ENCODE data around the gene MACROD1.

MACROD1 gene

DNA sequence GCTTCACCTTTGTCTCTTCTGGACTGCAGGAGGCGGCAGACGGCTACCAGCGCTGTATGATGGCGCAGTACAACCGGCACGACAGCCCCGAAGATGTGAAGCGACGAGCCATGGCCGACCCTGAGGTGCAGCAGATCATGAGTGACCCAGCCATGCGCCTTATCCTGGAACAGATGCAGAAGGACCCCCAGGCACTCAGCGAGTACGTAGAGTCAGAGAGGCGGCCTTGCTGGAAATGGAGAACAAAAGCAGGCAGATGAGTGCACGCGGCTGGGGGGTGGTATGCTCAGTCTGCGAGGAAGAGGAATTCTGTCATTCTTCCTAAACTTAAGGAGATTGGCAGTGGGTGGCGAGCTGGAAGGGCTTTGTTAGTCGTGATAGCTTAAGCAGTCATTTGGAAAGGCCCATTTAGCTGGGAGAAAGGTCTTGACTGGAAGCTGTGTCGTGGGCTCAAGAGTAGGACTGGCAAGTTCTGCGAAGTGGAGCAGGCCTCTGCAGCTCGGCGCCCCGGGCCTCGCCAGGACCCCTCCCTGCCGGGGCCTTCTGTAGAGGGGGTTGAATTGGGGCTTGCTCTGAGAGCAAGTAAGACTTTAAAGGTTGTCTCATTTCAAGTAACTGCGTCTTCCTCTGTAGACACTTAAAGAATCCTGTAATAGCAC is 37.6 kb upstream of the MACROD1 start:
- H3K4me3 Mint-ChIP-seq = no peak overlapping the region
- TF ChIP-seq, protein P1, sequence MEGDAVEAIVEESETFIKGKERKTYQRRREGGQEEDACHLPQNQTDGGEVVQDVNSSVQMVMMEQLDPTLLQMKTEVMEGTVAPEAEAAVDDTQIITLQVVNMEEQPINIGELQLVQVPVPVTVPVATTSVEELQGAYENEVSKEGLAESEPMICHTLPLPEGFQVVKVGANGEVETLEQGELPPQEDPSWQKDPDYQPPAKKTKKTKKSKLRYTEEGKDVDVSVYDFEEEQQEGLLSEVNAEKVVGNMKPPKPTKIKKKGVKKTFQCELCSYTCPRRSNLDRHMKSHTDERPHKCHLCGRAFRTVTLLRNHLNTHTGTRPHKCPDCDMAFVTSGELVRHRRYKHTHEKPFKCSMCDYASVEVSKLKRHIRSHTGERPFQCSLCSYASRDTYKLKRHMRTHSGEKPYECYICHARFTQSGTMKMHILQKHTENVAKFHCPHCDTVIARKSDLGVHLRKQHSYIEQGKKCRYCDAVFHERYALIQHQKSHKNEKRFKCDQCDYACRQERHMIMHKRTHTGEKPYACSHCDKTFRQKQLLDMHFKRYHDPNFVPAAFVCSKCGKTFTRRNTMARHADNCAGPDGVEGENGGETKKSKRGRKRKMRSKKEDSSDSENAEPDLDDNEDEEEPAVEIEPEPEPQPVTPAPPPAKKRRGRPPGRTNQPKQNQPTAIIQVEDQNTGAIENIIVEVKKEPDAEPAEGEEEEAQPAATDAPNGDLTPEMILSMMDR (IDR thresholded peaks at IDR 0.05; ENCODE audit: unreplicated experiment in 3 of 3) = no peak
- H3K4me1 Mint-ChIP-seq = peaks cover 24% of the 10 kb centered on the region
- peak overlapping the region; percentile 83 to 87 (median 84) for H3K27ac Mint-ChIP-seq
- H3K9me3 Mint-ChIP-seq = no peaks in the 10 kb centered on the region
- H3K36me3 Mint-ChIP-seq (ENCODE audit: low read depth) = peaks cover 45% of the 10 kb centered on the region
- H3K27me3 Mint-ChIP-seq (ENCODE audit: low read depth) = no peaks in the 10 kb centered on the region

DNA sequence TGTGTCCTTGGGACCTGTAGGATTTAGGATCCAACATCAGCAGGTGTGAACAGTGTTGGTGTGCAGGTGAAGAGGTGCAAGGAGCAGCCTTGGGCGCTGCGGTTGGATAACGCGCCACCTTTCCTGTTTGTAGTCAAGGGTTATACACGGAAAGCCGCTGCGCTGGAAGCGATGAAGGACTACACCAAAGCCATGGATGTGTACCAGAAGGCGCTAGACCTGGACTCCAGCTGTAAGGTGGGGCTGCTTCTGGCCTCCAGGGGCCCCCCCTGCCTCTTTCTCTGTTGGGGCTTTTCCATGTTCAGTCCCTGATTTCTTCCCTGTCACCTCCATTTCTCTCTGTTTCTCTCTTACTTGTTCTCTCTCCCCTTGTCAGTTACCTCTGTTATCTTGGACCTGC is 37.1 kb upstream of the MACROD1 start:
- no peak overlapping the region for H3K4me3 Mint-ChIP-seq
- H3K27me3 Mint-ChIP-seq (ENCODE audit: low read depth) = no peaks in the 10 kb centered on the region
- peaks cover 24% of the 10 kb centered on the region for H3K4me1 Mint-ChIP-seq
- no peak overlapping the region for H3K27ac Mint-ChIP-seq
- H3K36me3 Mint-ChIP-seq (ENCODE audit: low read depth) = peaks cover 45% of the 10 kb centered on the region
- no peaks in the 10 kb centered on the region for H3K9me3 Mint-ChIP-seq
- TF ChIP-seq, protein P1 (IDR thresholded peaks at IDR 0.05; ENCODE audit: unreplicated experiment in 3 of 3) = no peak

DNA sequence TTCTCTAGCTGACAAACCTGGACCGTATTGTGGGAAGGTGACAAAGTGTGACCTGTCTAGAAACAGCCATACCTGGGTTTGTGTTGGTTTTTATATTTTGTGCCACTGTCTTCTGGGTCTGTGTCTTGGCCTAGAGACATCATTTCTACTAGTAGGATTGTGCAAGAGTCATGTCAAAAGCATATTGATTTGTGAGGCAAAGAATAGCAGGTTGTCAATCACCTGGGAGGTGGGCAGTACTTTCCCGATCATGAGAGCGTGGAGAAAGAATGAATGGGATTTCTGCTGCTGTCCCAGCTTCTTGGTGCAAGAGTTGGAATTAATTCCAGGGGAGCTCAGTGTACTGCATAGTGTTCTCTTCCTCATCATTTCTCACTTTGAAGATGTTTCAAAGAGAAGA is 35.6 kb upstream of the MACROD1 start:
- Mint-ChIP-seq H3K9me3 (no peaks in the 10 kb centered on the region), H3K27me3 (ENCODE audit: low read depth) (no peaks in the 10 kb centered on the region), H3K4me1 (peaks cover 19% of the 10 kb centered on the region), H3K4me3 (no peak overlapping the region), H3K27ac (no peak overlapping the region), H3K36me3 (ENCODE audit: low read depth) (peaks cover 57% of the 10 kb centered on the region)
- TF ChIP-seq, protein P1 (IDR thresholded peaks at IDR 0.05; ENCODE audit: unreplicated experiment in 3 of 3) = no peak

DNA sequence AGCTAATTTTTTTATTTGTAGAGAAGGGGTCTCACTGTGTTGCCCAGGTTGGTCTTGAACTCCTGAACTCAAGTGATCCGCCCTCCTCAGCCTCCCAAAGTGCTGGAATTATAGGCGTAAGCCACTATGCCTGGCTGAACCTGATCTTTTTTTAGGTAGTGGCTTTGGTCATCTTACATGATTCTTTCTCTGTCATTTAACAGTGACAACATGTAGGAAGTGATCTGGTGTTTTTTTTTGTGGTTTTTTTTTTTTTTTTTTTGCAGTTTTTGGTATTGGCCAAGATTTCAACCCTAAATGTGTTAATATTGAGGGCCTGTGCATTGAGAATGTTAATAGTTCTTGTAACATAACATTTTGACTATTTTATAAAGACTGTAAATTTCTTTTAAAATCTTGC is 32.6 kb upstream of the MACROD1 start:
- no peak overlapping the region for H3K27ac Mint-ChIP-seq
- no peaks in the 10 kb centered on the region for H3K27me3 Mint-ChIP-seq (ENCODE audit: low read depth)
- no peaks in the 10 kb centered on the region for H3K9me3 Mint-ChIP-seq
- H3K4me3 Mint-ChIP-seq = no peak overlapping the region
- peaks cover 4% of the 10 kb centered on the region for H3K4me1 Mint-ChIP-seq
- TF ChIP-seq, protein P1 (IDR thresholded peaks at IDR 0.05; ENCODE audit: unreplicated experiment in 3 of 3) = no peak
- peaks cover 70% of the 10 kb centered on the region for H3K36me3 Mint-ChIP-seq (ENCODE audit: low read depth)

DNA sequence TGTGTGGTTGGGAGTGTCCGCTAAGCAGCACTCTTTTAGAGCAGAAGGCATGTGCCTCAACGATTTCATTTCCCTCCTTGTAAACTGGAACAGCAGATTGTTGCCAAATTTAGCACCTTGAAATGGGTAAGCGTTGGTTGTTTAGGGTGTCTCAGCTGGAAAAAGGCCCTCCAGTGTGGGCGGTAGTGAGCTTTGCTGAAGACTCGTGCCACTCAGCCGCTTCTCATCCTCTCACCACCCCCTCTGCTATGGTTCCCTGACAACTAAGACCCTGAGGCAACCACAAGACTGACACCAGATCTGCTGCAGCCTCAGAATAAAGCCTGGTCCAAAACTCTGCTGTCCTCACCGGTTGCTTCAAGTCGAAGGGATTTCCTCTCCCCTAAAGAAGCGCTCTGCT is 30.7 kb upstream of the MACROD1 start:
- no peak overlapping the region for H3K27ac Mint-ChIP-seq
- H3K9me3 Mint-ChIP-seq = no peaks in the 10 kb centered on the region
- no peak overlapping the region for H3K4me3 Mint-ChIP-seq
- no peaks in the 10 kb centered on the region for H3K4me1 Mint-ChIP-seq
- TF ChIP-seq, protein P1 (IDR thresholded peaks at IDR 0.05; ENCODE audit: unreplicated experiment in 3 of 3) = no peak
- peaks cover 68% of the 10 kb centered on the region for H3K36me3 Mint-ChIP-seq (ENCODE audit: low read depth)
- no peaks in the 10 kb centered on the region for H3K27me3 Mint-ChIP-seq (ENCODE audit: low read depth)

DNA sequence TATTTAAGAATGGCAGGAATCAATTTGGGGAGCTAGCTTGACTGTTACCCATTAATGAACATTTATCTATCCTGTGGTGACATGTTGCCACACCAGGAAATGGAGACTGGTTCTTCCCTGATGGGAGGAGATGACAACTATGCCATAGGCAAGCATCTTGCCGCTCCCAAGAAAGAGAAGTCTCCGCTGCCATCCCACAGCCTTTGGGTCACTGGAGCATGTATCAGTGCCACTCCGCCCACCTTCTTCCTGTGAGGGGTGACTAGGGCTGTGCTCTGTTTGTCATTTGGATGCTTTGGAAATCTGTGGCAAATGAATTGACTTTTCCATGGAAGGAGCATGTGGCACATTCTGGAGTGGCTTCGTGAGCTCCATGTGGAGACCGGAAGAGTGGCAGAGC is 26.5 kb upstream of the MACROD1 start:
- H3K4me1 Mint-ChIP-seq = peaks cover 5% of the 10 kb centered on the region
- H3K36me3 Mint-ChIP-seq (ENCODE audit: low read depth) = peaks cover 57% of the 10 kb centered on the region
- H3K9me3 Mint-ChIP-seq = no peaks in the 10 kb centered on the region
- H3K27ac Mint-ChIP-seq = no peak overlapping the region
- no peak overlapping the region for H3K4me3 Mint-ChIP-seq
- TF ChIP-seq, protein P1 (IDR thresholded peaks at IDR 0.05; ENCODE audit: unreplicated experiment in 3 of 3) = no peak
- no peaks in the 10 kb centered on the region for H3K27me3 Mint-ChIP-seq (ENCODE audit: low read depth)

Measured in nephron (organoid).